NCI-H2029 treated with DMSO at 0.1 percent for 48 hours (cell line): ENCODE data around the gene TDRD3.

Experiments used
- DNase-seq: peaks from one replicate; lab custom pipeline; 2025; lab: John Stamatoyannopoulos, UW

The TDRD3 gene

DNA sequence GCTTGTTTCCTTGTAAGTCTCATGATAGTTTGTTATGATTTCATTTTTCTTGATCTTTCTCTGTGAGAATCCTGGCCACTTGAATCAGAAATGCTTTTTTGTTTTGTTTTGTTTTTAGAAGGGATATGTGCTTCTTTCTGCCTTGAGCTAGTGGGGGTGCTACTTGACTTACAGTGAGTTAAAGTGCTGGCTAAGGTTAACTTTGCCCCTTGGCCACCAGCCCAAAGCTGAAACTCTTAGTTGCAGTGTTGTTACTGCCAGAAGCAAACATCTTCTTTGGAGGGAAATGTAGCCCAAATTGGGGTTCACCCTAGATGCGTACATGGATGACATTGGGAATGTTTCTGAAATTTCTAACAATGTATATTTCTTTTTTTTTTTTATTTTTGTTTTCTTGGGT is 57.4 kb downstream of the TDRD3 start:
- no peak for DNase-seq

DNA sequence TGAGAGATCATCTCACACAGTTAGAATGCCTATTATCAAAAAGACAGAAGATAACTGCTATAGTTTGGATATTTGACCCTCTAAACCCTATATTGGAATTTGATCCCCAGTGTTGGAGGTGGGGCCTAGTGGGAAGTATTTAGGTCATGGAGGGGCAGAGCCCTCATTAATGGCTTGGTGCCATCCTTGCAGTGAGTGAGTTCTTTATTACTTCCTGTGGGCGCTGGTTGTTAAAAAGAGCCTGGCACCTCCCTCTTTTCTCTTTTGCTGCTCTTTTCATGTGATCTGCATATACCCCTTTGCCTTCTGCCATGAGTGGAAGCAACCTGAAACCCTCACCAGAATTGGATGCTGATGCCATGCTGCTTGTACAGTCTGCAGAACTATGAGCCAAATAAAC is 66.8 kb downstream of the TDRD3 start:
- no peak for DNase-seq

DNA sequence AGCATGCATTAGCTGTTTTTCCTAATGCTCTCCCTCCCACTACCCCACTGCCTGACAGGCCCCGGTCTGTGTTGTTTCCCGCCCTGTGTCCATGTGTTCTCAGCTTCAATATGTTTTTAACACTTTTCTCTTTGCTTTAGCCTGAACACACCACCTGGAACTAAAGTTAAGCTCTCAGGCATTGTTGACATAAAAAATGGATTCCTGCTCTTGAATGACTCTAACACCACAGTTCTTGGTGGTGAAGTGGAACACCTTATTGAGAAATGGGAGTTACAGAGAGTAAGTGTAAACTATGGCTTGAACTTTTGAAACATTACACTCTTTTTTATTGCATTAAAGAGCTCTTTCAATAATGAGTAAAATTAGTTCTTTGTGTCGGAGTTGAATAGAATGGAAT is 70.1 kb downstream of the TDRD3 start:
- DNase-seq, result no peak

DNA sequence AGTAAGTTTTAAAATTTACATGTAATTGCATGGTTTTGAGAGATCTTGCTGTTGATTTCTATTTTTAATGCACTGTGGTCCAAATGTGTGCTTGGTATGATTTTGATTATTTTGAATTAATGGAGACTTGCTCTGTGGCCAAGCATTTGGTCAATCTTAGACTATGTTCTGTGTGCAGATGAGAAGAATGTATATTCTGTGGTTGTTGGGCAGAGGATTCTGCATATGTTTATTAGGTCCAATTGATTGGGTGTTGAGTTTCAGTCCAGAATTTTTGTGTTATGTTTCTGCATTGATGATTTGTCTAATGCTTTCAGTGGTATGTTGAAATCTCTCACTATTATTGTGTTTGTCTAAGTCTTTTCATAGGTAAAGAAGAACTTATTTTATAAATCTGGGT is 82.3 kb downstream of the TDRD3 start:
- DNase-seq, result no peak

DNA sequence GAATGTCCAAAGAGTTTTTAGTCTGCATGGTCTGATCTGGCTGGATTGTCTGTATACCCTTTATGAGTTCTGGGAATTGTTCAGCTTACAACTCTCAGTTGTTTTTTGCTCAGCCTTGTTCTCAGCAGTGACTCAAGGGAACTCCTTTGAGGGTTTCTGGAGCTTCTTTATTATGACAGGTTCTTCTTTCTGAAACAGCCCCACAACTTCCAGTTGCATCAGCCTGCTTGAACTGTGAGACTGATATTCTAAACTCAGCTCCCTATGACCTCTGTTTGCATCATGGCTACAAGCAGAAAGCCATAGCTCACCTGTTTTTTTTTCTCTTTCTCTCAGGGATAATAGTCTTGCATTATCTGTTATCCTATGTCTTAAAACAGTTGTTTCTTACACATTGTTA is 85.0 kb downstream of the TDRD3 start:
- DNase-seq, result no peak

DNA sequence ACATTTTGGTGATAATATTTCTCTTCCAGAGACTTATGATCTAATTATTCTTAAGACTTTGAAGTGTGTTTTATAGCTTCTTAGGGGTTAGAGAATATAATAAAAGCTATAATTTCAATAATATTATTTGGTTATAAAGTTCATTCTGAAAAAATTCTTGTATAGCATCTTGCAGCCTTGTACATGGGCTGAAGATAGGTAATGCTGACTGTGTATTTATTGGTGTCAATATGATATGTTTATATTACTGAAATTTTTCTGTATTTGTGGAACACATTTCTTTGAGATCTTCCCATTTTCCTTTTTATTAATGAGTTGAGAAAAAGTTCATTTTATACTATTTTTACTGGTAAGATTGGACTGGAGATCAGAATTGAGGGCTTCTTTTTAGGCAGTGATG is 87.8 kb downstream of the TDRD3 start:
- no peak for DNase-seq

DNA sequence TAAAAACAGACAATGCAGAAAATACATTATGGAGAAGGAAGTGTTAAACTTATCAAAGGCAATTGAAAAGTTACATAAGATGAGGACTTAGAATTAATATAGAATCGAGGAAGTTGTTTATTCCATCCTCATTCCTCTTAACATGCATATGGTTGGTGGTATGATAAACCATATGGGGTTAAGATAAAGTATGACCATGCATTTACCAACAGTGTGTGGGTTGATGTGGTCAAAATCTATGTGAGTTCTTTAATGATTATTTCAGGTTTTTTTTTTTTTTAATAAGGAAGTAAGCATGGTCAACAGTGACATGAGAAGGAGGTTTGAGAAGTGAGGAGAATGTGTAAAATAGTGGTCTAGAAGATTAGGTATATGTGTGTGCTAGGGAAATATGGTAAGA is 94.5 kb downstream of the TDRD3 start:
- DNase-seq, result no peak

DNA sequence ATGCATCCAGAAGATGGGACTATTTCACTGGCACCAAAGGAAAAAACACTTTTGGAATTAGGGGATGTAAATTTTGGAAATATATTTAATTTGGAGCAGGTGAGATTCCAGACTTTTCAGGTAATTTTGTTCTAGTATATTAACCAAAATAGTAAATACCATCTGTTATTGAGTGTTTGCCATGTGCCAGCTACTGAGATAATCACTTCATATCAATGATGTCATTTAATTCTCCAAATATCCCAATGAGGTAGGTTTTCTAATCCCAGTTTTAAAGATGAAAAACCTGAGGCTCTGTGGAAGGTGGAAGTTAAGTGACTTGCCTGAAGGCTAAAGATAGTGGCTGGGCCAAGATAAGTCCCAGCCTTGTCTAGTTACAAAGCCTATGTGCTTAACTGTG is 95.2 kb downstream of the TDRD3 start:
- DNase-seq, result no peak

DNA sequence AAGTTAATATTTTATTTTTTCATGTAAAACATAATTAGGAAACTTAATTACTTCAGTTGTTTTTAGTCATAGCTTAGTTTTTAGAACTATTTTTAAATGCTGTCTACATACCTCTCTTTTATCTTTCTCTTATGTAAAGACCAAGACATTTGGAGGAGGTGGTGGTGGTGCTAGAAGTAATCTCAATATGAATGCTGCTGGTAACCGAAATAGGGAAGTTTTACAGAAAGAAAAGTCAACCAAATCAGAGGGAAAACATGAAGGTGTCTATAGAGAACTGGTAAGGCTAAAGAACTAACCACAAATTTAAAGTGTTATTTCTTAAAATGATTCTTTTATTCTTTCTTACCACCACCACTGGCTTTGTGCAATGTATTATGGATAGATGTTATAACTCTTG is 97.3 kb downstream of the TDRD3 start:
- no peak for DNase-seq

DNA sequence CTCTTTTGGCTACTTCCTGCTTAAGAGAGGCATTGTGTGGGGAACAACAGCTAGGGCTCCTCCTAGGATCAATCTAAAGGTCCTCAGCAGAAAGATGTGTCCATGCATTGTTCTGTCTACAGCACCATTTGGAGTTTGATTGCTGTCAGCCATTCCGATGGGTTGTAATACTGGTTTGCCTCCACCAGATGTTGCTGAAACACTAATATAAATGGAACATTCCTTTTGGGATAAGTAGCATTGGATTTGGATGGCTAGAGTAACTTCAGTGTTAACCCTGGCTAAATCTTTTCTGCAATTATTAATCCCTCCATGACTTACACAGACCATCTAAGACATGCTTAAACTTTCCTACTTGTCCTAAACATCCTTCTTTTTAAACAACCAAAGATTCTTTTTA is 104.2 kb downstream of the TDRD3 start:
- no peak for DNase-seq

DNA sequence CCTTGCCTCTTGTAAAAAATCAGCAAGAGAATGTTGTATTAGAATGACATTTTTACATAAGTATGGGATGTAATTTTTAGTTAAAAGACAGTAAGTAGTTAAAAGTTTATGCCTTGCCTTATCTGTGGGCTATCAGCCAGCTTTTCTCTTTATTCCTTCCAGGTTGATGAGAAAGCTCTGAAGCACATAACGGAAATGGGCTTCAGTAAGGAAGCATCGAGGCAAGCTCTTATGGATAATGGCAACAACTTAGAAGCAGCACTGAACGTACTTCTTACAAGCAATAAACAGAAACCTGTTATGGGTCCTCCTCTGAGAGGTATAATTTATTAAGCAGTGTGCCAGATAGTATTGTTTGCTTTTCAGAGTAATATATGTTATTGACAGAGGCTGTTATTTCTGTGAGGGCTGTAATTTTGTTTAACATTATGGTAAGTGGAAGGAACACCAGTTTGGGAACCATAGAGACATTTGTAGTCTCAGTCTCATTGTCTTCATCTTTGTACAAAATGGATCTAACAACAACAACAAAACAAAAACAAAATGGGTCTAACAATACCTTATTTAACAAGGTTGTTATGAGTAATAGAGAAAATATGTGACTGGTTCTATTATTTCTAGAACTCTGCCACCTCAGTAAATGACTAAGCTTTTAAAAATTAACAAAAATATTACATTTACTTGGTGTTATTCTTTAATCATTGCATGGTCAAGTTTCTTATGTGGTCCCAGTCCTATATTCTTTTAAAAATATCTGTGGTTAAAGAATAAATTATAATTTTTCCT is 112.8 kb downstream of the TDRD3 start:
- no peak for DNase-seq

DNA sequence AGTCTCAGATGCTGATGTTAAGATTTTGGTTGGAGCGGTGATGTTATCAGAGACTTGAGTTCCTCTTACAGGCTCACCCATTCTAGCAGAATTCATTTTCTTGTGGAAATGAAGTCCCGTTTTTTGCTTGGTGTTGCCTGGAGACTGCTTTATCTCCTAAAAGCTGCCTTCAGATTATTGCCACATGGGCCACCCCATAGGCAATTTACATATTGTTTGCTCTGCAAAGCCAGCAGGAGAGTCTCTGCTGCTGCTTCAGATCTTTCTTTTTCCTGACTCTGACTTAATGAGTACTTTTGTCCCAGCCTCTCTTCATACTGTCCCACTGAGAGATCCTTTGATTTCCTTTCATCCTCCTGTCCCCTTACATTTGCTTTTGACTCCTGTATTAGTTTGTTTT is 114.6 kb downstream of the TDRD3 start:
- no peak for DNase-seq

DNA sequence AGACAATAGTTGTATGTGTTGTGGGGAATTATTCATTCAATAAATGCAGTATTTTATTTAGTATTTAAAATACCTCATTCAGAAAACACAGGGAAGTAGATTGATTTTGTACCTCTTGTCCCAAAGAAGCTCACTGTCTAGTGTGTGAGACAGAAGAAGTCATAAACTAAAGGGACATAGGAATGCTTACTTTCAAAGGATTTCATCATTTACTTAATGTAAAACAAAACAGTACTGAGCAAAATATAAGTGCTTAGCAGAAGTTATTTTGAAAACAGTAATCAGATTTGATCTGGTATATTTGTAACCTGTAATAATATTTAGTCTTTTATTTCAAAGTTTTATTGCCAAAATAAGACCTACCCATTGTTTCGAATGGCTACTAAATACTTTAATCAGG is 117.9 kb downstream of the TDRD3 start:
- no peak for DNase-seq

DNA sequence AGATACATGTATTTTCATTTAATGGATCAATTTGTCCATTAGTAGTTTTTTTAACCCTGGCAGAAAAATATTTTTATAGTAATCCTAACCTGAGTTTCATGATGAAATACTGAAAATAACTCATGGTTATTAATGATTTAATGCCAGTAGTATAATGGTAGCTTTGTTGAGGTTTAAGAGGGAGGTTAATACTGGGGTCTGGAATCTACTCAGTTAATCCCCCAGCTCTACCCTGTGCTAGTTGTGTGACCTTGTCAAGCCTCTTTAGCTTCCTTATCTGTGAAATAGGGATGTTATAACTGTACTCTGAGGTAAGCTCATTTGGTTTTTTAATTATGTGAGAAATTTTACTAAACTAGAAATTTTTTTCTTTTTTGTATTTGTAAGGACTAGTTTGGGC is 122.5 kb downstream of the TDRD3 start:
- no peak for DNase-seq

DNA sequence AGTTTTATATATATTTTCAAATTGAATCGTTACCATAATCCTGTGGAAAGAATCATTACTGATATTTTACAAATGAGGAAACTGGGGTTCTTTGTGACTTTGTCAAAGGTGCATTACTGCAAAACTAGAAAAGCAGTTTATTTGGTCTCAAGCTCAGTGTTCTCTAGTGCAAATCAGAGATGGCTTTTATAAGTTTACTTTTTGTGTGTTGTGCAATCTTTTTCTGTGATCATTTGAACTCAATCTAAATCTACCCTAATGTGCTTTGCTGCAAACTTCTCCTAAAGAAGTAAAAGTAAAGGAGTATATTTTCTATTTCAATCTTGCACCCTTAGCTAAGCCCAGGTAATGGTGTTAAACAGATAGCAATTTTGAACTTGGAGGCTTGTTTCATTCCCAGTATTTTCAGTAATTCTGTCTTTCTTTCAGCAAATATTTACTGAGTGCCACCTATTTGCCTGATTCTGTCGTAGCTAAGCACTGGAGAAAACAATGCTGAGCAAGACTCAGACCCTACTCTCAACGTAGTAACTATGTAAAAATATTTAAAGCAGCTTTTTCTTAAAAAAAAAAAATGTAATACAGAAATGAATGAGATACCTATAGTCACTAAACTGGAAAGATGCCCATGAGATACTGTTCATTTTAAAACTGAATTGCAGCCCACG is 124.0 kb downstream of the TDRD3 start:
- DNase-seq, result no peak

DNA sequence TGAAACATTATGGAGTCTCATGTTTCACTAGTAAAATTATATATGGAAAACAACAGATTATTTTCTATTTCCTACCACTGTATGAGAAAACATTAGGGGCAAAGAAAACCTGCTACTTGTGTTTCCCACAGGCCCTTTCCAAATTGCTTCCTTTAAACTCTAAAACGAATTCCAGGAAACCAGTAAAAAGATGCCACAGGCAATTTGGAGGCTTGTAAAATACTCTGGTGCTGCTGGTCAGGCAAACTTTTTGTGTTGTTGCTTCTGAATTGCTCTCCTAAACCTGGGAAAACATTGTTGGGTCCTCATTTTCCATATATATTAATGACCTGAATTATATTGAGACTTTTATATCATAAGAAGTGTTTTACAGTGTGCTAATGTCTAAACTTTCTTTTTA is 141.5 kb downstream of the TDRD3 start:
- no peak for DNase-seq

DNA sequence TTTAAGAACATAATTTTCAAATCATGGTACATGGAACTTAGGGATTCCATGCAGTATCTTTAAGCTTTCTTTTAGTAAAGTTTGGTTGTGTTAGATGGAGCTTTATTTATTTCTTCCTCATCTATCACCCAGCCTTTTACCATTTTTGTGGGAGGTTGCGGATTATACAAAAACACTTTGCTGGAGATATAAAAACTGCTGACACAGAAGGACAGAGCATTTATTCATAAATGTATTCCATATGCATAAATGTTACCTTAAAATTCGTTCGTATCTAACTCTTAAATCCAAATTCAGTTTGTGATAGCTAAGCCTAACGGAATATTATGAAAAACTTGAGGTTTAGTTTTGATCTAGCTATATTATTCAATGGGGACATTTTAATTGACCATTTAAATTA is 143.3 kb downstream of the TDRD3 start:
- no peak for DNase-seq

DNA sequence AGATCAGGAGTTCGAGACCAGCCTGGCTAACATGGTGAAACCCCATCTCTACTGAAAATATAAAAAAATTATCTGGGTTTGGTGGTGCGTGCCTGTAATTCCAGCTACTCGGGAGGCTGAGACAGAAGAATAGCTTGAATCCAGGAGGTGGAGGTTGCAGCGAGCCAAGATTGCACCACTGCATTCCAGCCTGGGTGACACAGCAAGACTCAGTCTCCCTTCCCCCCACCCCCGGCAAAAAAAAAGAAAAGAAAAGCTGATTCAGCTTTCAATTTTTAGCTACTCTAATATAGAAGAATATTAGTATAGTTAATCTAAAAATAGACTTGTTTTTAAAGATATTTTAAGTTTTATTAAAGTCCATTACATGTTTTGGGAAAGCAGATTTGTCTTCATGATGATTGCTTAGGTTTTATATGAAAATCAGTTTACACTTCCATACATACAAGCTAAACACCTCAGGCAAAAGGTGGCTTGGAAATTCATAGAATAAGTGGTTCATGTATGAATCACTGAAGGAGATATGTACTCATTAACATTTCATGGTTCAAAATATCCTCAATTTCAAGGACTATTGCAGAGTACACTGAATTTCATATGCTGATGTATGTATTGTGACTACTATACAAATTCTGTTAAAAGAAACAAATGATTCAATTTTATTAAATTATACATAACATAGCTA is 165.2 kb downstream of the TDRD3 start:
- no peak for DNase-seq

DNA sequence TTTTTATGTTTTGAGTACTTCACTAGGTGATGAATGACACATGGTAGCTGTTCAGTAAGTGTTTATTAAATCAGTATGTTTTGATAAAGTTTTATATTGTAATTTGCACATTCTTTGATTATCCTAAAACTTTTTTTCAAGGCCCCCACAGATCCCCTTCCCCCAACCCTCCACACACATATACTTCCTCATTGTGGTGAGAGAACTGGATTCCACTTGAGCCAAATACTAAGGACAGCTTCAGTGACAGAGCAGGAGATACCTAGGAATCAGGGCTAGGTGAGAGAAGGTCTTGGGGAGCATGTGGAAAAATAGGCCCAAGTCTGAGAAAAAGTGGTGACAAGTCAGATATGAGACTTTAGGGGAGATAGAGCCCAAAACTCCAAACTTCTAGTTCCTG is 174.6 kb downstream of the TDRD3 start:
- no peak for DNase-seq

DNA sequence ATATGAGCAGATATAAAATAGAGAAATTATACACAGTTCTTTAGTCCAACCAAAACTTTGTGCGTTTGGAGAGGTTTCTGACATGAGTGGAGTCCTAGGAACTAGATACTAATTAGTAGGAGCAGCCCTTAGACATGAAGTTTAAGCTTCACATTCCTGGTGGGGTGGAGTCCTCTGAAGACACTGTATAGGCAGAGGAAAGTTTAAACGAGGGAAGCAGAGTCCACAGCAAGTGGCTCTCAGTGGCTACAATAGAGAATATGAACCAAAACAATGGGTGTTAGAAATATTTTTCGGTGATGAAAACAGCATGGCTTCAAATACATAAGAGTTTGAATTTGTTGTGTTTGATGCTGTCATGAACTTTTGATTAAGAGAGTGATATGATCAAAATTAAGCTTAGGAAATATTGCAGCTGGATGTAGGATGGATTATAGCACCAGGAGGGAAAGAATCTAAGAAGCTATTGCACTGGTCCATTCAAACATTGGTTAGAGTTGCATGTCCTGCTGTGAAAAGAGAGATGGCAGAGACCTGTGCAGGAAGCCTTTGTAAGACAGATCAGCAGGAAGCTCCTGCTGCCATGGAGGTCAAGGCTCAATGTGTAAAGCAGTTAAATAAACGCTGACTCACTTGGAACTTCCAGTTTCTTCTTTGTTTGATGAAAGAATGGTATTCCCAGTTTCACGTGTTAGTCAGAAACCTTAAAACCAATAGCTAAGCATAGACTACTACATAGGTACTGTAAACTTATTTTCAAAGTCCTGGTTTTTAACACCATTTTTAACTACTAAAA is 175.2 kb downstream of the TDRD3 start:
- no peak for DNase-seq

DNA sequence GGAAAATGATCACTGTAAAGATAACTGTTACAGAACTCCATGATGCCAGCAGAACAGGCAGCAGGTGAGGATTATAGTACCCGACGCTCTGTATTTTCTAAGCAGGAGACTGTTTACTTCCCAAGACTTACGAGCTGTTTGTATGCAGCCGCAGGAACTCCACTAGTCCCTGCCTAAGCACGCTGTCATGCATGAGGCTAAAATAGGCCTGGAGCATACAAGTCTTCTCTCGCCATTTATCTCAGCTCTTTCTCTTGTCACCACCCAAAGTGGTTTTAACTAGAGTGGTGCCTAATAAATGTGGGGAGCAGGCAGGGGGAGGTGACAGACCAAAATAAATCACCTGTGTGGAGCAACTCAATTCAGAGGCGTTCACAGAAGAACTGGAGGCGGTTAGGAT is 175.8 kb downstream of the TDRD3 start:
- DNase-seq, result no peak

DNA sequence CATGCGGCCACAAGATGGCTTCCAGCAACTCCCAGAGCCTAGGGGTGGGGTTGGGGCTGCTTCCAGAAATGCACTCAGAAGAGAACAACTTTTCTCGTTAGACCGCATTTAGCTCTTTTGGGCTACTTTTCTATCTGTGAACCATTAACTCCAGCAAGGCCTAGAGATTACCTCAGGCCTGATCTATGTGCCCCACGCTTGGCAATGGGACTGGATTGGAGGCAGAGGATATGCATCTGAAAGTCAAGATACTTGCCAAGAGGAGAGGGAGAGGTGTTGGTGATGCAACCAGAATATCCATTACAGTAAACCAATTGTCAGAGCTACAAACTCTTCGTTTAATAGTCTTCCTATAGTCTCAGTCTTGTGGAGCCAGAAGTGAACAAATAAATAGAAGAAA is 177.7 kb downstream of the TDRD3 start:
- DNase-seq, result no peak

DNA sequence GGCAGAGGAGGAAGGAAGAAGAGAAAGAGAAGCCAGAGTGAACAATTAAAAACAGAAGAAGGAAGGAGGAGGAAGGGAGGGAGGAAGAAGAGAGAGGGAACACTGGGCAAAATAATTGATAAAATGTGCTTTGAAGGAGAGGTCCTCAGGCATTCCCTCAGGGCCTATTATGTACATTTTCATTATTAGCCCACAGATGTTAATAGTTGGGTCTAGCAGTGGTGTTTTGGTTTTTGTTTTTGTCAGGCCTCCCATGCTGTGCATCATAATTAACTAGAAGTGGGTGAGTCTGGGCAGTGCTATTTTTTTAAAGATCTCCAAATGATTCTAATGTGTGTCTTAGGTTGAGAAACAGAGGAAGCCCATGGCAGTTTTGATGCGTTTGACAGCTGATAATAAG is 178.1 kb downstream of the TDRD3 start:
- no peak for DNase-seq
